ENCODE results near the gene LRRFIP2.
A peak's percentile ranks its signal among the peaks of the same experiment; 100 is the strongest.

LRRFIP2 gene

DNA sequence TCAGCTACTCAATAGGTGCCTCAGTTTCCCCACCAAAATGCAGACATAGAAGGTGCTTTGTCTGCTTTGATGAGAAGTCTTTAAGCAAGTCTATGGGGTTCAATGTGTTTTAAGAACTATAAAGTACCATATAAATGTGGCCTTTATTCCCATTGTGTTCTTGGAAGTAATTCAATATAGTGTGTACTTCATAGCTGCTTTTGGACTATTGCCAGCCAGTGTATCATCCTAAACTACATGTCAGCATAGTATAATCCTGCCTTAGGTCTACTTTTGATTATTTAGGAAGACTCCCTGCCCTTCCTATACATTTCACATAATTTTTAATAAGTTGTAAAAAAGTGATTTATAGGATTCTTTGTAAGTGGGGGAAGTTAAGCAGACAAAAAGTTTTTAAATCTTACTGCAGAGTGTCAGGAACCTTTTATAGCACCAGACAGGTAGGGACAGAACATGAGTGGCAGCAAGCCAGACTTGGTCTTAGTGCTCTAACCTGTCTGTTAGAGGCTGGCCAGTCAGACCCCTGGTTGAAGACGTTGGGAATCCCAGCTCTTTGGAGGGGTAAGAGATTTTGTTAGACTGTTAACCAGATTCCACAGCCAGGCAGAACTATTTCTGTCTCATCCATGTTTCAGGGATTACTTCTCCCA is 132.7 kb downstream of the LRRFIP2 start:
- no peak overlapping the region for H3K4me3 Mint-ChIP-seq
- no peak for ATAC-seq (ENCODE audit: low read depth)
- H3K9me3 Mint-ChIP-seq = no peaks in the 10 kb centered on the region
- no peak for DNase-seq (ENCODE audit: low spot score in 2 of 2)
- no peak overlapping the region for H3K27ac Mint-ChIP-seq
- H3K27me3 Mint-ChIP-seq = no peaks in the 10 kb centered on the region
- peaks cover 25% of the 10 kb centered on the region for H3K36me3 Mint-ChIP-seq
- no peaks in the 10 kb centered on the region for H3K4me1 Mint-ChIP-seq

DNA sequence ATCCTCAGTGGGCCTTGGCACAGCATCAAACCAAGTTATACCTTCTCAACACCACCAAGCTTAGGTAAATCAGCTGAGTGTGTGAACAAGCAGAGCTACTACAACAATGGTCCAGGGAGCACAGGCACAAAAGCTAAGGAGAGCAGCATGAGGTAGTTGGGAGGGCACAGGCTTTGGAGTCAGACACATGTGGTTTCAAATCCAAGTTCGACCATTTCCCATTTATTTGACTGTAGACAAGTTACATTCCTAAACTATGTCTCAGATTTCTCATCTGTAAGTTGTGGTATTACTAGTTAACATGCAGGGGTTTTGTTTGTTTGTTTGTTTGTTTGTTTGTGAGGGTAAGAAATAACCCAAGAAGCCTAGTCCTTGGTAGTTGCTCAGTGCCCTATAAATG is 134.2 kb downstream of the LRRFIP2 start:
- no peak for DNase-seq (ENCODE audit: low spot score in 2 of 2)
- no peak for ATAC-seq (ENCODE audit: low read depth)
- peaks cover 35% of the 10 kb centered on the region for H3K36me3 Mint-ChIP-seq
- H3K27ac Mint-ChIP-seq = no peak overlapping the region
- H3K4me3 Mint-ChIP-seq = no peak overlapping the region
- no peaks in the 10 kb centered on the region for H3K9me3 Mint-ChIP-seq
- no peaks in the 10 kb centered on the region for H3K27me3 Mint-ChIP-seq
- H3K4me1 Mint-ChIP-seq = no peaks in the 10 kb centered on the region

DNA sequence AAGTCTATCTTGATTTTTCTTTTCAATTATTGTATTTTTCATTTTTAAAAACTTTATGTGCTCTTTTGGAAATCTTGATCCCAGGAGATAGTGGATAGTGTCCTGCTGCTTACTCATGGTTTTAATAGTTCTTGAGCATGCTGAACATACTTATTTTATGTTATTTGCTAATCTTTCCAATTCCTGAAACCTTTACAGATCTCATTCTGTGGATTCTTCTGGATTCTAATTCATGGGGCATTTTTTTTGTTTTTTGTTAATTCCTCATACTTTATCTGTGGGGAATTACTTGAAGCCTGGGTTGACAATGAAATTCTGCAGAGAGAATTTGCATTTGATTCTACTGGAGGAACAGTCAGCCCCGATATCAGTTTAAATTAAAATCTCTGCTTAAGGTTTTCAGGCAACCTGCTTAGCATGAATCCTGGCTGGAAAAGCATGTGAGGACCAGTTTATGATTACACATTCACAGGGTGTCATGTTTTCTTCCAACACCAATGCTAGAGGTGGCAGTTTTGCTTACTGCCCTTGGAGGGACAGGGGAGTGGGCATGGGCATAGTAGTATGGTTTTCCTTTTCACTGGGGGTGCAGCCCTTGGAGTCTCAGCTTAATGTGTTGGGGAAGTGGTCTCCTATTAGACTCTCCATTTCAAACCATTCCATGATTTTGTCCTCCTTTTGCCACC is 135.1 kb downstream of the LRRFIP2 start:
- Mint-ChIP-seq H3K27ac (no peak overlapping the region), H3K4me3 (no peak overlapping the region), H3K4me1 (no peaks in the 10 kb centered on the region)

DNA sequence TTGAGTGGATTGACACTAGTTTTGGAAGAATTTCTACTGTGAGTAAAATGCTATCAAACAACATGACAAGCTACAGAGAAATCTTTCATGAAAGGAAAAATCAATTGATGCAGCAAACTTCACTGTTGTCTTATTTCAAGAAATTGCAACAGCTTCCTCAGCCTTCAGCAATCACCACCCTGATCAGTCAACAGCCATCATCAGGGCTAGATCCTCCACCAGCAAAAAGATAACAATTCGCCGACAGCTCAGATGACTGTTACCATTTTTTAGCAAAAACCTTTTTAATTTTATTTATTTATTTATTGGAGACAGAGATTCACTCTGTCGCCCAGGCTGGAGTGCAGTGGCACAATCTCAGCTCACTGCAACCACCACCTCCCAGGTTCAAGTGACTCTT is 137.0 kb downstream of the LRRFIP2 start:
- no peaks in the 10 kb centered on the region for H3K27me3 Mint-ChIP-seq
- no peak overlapping the region for H3K27ac Mint-ChIP-seq
- peaks cover 44% of the 10 kb centered on the region for H3K36me3 Mint-ChIP-seq
- no peak for DNase-seq (ENCODE audit: low spot score in 2 of 2)
- H3K4me3 Mint-ChIP-seq = no peak overlapping the region
- ATAC-seq (ENCODE audit: low read depth) = no peak
- no peaks in the 10 kb centered on the region for H3K9me3 Mint-ChIP-seq
- H3K4me1 Mint-ChIP-seq = peaks cover 3% of the 10 kb centered on the region

More for the DNA sequence above, 135.1 kb downstream of the LRRFIP2 start:
- H3K27me3 Mint-ChIP-seq = no peaks in the 10 kb centered on the region
- H3K36me3 Mint-ChIP-seq = peaks cover 37% of the 10 kb centered on the region
- no peaks in the 10 kb centered on the region for H3K9me3 Mint-ChIP-seq
- DNase-seq (ENCODE audit: low spot score in 2 of 2) (no peak), ATAC-seq (ENCODE audit: low read depth) (no peak)

DNA sequence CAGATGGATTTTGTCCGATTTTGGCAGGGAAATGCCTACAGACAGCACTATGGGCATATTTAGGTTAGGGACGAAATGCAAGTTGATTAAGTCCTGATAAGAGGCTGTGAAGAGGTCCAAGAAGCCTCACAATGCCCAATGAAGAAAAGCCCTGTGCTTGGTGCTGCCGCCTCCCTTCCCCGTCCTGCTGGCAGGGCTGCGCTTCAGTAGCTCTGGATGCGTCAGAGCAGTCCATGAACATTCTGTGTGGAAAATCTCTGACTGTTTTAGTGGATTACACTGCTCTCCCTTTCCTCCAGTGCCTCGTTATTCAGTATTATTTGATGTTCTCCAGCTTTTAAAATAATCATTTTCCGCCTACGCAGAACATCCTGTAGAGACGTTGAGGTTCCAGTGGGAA is 141.4 kb downstream of the LRRFIP2 start:
- Mint-ChIP-seq H3K4me1 (peaks cover 4% of the 10 kb centered on the region), H3K9me3 (no peaks in the 10 kb centered on the region), H3K27ac (no peak overlapping the region), H3K36me3 (peaks cover 36% of the 10 kb centered on the region), H3K27me3 (no peaks in the 10 kb centered on the region), H3K4me3 (no peak overlapping the region)
- DNase-seq (ENCODE audit: low spot score in 2 of 2) = no peak
- ATAC-seq (ENCODE audit: low read depth) = no peak

DNA sequence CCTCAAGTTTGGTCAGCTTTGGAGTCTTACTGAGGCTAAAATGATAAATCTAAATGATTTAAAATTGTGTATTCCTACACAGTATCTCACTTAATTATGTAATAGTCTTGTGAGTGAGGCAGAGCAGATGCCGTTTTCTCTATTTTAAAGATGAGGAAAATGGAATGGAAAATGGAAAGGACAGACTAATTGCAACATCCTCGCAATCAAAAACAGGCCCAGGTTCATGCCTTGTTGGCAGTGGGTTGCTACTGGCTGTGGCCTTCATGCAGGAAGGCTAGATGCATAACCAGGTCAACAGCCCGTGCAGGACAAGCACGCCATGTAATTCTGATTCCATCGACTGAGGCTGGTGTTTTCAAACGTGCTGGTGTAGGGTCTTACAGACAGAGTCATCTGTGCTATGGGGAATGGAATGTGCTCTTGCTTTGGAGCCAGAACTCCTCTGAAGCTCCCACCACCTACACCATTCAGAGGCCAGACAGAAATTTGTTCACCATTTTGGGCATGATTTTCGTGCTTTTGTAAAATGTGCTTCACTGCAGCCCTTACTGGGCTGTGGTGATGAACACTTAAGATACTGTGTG is 143.2 kb downstream of the LRRFIP2 start:
- H3K4me1 Mint-ChIP-seq = peaks cover 4% of the 10 kb centered on the region
- peaks cover 32% of the 10 kb centered on the region for H3K36me3 Mint-ChIP-seq
- no peak overlapping the region for H3K4me3 Mint-ChIP-seq
- H3K27ac Mint-ChIP-seq = no peak overlapping the region
- DNase-seq (ENCODE audit: low spot score in 2 of 2) (no peak), ATAC-seq (ENCODE audit: low read depth) (no peak)
- no peaks in the 10 kb centered on the region for H3K27me3 Mint-ChIP-seq
- no peaks in the 10 kb centered on the region for H3K9me3 Mint-ChIP-seq

DNA sequence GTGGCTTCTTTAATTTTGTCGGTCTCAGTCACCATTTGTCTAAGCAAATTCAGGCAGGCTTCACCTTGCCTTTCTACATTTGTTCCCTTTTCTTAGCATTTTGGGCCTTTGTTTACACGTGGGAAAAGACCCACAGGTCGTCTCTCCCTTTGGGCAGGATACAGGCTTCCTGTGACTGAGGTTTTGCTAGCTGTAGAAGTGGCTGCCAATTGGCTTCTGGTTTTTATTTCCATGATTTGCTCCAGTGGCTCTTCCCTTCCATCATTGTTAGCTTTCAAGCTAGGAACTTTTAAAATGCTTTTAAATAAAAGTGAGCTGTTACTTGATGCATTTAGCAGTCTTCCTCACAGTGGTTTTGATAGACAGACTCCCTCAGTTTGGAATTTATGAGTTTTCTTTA is 143.8 kb downstream of the LRRFIP2 start:
- Mint-ChIP-seq H3K27ac (no peak overlapping the region), H3K36me3 (peaks cover 30% of the 10 kb centered on the region), H3K4me3 (no peak overlapping the region), H3K27me3 (no peaks in the 10 kb centered on the region), H3K4me1 (peaks cover 4% of the 10 kb centered on the region), H3K9me3 (no peaks in the 10 kb centered on the region)
- no peak for DNase-seq (ENCODE audit: low spot score in 2 of 2)
- no peak for ATAC-seq (ENCODE audit: low read depth)

DNA sequence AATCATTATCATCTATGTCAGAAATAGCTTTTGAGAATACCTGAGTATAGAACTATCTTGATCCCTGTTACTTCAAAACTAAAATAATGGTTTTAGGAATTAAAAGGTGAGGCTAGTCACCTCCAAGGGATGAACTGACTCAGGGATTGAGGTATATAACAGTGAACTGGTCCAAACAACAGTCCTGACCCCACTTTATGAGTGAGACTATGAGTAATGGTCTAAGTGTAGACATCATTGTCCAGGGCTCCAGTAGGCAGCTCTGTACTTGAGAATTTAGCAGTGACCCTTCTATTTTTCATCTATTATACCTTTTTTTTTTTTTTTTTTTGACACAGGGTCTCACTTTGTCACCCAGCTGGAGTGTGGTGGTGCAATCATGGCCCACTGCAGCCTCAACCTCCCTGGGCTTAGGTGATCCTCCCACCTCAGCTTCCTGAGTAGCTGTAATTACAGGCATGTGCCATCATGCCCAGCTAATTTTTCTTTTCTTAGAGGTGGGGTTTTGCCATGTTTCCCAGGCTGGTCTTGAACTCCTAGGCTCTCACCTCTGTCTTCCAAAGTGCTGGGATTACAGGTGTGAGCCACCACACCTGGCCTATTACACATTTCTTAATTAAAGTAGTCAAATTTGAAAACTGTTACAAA is 144.7 kb downstream of the LRRFIP2 start:
- Mint-ChIP-seq H3K27me3 (no peaks in the 10 kb centered on the region), H3K36me3 (peaks cover 24% of the 10 kb centered on the region), H3K4me1 (peaks cover 7% of the 10 kb centered on the region), H3K4me3 (no peak overlapping the region), H3K9me3 (no peaks in the 10 kb centered on the region), H3K27ac (no peak overlapping the region)
- ATAC-seq (ENCODE audit: low read depth) (no peak), DNase-seq (ENCODE audit: low spot score in 2 of 2) (no peak)

DNA sequence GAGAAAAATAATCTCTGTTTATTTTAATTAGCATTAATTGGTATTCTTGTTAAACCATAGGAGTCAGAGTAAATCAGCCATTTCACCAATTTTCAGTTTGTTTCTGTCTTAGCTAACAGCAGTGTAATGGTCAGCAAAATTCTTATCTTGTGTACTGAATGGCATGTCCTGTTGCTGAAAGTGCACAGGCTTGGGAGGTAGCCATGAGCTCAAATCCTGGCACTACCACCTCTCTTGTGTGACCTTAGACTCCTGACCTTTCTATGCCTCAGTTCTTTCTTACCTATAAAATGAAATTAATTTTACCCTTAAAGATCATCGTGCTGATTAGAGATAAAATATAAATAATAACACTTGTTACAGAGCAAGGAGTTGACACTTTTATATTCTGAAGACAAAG is 145.3 kb downstream of the LRRFIP2 start:
- Mint-ChIP-seq H3K27me3 (no peaks in the 10 kb centered on the region), H3K27ac (no peak overlapping the region), H3K4me3 (no peak overlapping the region), H3K9me3 (no peaks in the 10 kb centered on the region), H3K4me1 (peaks cover 13% of the 10 kb centered on the region), H3K36me3 (peaks cover 22% of the 10 kb centered on the region)
- DNase-seq (ENCODE audit: low spot score in 2 of 2) (no peak), ATAC-seq (ENCODE audit: low read depth) (no peak)

DNA sequence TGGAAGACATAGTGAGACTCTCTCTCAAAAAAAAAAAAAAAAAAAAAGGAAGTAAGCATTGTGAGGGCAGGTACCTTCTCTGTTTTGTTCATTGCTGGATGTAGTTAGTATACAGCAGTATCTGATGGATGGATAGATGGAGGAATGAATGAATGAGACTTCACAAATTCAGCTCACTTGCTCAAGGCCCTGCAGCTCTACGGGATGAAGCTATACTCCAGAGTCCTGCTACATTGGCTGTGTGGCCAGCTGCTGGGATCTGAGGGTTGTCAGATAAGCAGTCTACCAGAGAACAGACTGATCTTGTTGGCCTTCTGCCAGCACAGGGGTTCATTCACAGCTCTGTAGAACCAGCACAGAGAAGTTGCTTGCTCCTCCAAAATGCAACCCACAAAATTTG is 146.1 kb downstream of the LRRFIP2 start:
- no peaks in the 10 kb centered on the region for H3K9me3 Mint-ChIP-seq
- no peak overlapping the region for H3K27ac Mint-ChIP-seq
- peaks cover 20% of the 10 kb centered on the region for H3K36me3 Mint-ChIP-seq
- H3K4me1 Mint-ChIP-seq = peaks cover 13% of the 10 kb centered on the region
- H3K27me3 Mint-ChIP-seq = no peaks in the 10 kb centered on the region
- no peak for DNase-seq (ENCODE audit: low spot score in 2 of 2)
- ATAC-seq (ENCODE audit: low read depth) = no peak
- no peak overlapping the region for H3K4me3 Mint-ChIP-seq

DNA sequence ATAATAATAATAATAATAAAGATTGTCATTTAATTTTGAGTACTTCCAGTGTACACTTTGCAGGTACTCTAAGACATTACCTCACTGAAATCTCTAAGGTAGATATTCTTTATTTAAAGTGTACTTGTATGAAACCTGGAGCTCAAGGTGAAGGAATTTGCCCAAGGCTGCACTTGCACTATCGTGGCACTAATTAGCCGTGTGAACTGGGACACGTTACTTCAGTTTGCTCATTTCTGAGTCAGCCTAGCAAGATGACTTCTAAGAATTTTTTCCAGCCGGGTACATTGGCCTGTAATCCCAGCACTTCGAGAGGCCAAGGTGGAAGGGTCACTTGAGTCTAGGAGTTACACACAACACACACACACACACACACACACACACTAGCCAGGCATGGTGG is 147.5 kb downstream of the LRRFIP2 start:
- H3K4me1 Mint-ChIP-seq = peaks cover 9% of the 10 kb centered on the region
- H3K9me3 Mint-ChIP-seq = no peaks in the 10 kb centered on the region
- H3K27ac Mint-ChIP-seq = no peak overlapping the region
- H3K36me3 Mint-ChIP-seq = peaks cover 24% of the 10 kb centered on the region
- H3K4me3 Mint-ChIP-seq = no peak overlapping the region
- no peaks in the 10 kb centered on the region for H3K27me3 Mint-ChIP-seq
- DNase-seq (ENCODE audit: low spot score in 2 of 2) (no peak), ATAC-seq (ENCODE audit: low read depth) (no peak)

DNA sequence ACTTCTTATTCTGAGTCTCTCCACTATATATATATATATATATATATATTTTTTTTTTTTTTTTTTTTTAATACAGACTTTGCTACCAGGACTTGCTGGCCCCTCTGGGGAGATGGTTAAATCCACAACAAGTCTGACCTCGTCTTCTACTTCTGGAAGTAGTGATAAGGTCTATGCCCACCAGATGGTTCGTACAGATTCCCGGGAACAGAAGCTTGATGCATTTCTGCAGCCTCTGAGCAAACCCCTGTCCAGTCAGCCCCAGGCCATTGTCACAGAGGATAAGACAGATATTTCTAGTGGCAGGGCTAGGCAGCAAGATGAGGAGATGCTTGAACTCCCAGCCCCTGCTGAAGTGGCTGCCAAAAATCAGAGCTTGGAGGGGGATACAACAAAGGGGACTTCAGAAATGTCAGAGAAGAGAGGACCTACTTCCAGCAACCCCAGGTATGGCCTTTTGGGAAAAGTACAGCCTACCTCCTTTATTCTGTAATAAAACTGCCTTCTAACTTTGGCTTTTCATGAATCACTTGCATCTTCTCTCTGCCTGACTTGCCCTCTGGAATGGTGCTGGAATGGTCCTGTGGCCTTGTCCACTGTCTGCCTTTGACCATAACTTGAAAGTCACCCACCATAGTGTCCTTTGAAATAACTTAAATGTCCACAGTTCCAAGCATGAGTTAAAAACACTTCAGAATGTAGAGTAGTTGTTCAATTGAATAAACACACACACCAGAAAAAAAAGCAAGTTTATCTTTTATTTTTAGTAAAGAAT is 148.6 kb downstream of the LRRFIP2 start:
- Mint-ChIP-seq H3K4me3 (no peak overlapping the region), H3K27me3 (no peaks in the 10 kb centered on the region), H3K4me1 (peaks cover 9% of the 10 kb centered on the region), H3K9me3 (no peaks in the 10 kb centered on the region), H3K27ac (no peak overlapping the region), H3K36me3 (peaks cover 29% of the 10 kb centered on the region)
- DNase-seq (ENCODE audit: low spot score in 2 of 2) (no peak), ATAC-seq (ENCODE audit: low read depth) (no peak)

DNA sequence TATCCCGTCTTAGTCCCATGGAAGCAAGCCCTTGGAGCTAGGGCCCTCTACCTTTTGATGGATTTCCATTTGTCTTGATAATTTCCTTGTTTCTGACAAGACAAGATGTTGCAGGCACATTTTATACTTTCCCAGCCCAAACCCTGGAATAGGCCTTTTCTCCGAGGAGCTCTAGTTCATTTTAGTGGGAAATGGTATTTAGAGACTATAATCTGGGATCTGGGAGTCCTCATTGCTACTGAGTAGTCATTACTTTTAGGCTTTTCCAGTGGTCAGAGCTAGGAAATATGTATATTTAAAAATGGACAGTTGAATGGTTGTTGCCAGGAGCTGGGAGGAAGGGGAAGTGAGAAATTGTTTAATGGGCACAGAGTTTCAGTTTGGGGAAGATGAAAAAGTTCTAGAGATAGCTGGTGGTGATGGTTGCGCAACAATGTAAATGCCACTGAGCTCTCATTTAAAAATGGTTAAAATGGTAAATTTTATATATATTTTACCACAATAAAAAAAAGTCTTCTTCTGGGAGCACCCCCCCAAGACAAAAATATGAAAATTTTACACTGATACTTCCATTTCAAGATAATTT is 149.5 kb downstream of the LRRFIP2 start:
- Mint-ChIP-seq H3K4me3 (no peak overlapping the region), H3K4me1 (peaks cover 9% of the 10 kb centered on the region), H3K36me3 (peaks cover 33% of the 10 kb centered on the region), H3K27me3 (no peaks in the 10 kb centered on the region), H3K9me3 (no peaks in the 10 kb centered on the region), H3K27ac (peak overlapping the region; percentile 51)
- ATAC-seq (ENCODE audit: low read depth) (peak; percentile 70), DNase-seq (ENCODE audit: low spot score in 2 of 2) (no peak)
